GM12878 (cell line): ENCODE results near the gene B3GNT3. TPM values are rescaled to one million over a fixed set of nuclear protein-coding genes. Genes with fewer than 3 reads are reported as not detected.

Experiments used
- ATAC-seq: fragments of 200-7000 bp; cut with Tn5 transposase; 3 replicates; pipeline ENCODE4 v1.9.1; 2020; ENCODE audit warnings: mild to moderate bottlenecking, moderate library complexity
- BruUV-seq: library from RNA; stranded (reverse); fragments of 400-500 nt; replicated peaks from 2 replicates; lab custom pipeline; 2021; lab: Mats Ljungman, UMichigan
- CTCF ChIA-PET: fragments of 300-600 bp; sonication (Branson Sonifier 250); formaldehyde crosslinking; extraction: SDS; loops from one replicate; lab custom pipeline; 2021; ENCODE audit warnings: inconsistent platforms; lab: Yijun Ruan, JAX
- POLR2A ChIA-PET: fragments of 350-600 bp; formaldehyde crosslinking; extraction: SDS; loops from one replicate; lab custom pipeline; 2021; ENCODE audit warnings: inconsistent platforms; lab: Charles Lee
- RAD21 ChIA-PET: fragments of 300-600 bp; sonication (Branson Sonifier 250); formaldehyde crosslinking; loops from one replicate; lab custom pipeline; 2023; ENCODE audit warnings: antibody characterized with exemption; ENCODE audit not compliant: unreplicated experiment; lab: Charles Lee
- SMC1A ChIA-PET: fragments of 300-600 bp; sonication (Branson Sonifier 250); formaldehyde crosslinking; loops from one replicate; lab custom pipeline; 2023; ENCODE audit not compliant: unreplicated experiment, uncharacterized antibody; lab: Charles Lee
- DNase-seq: peaks from one replicate; pipeline ENCODE4 v3.0.0-alpha.2; 2011; ENCODE audit warnings: low read depth, low spot score
- FAIRE-seq: peaks from 3 replicates; lab custom pipeline; 2011; peaks lifted over from hg19 to GRCh38; lab: Jason Lieb, UNC
- H2AFZ ChIP-seq: 2 replicates; pipeline ENCODE4 v1.6.0; 2011; ENCODE audit warnings: low read depth, low read length, control low read depth; ENCODE audit not compliant: control insufficient read depth
- H3K27ac ChIP-seq: 2 replicates; pipeline ENCODE4 v1.5.1; 2011; ENCODE audit warnings: control low read depth; ENCODE audit not compliant: control insufficient read depth, insufficient read depth
- H3K27me3 ChIP-seq, 2 experiments: replicated peaks in 1 of 2; 2 replicates each; pipeline versions ENCODE4 v1.6.0 to v1.6.1; 2011; ENCODE audit warnings: low read length in 1 of 2; ENCODE audit not compliant: control insufficient read depth in 2 of 2, insufficient read depth in 2 of 2
- H3K36me3 ChIP-seq, 2 experiments: 2 replicates each; pipeline ENCODE4 v1.5.1; 2011; ENCODE audit warnings: low read length in 1 of 2; ENCODE audit not compliant: control insufficient read depth in 2 of 2, insufficient read depth in 2 of 2
- H3K4me1 ChIP-seq: 2 replicates; pipeline ENCODE4 v1.6.1; 2011; ENCODE audit warnings: mild to moderate bottlenecking, low read length, moderate library complexity, mixed read lengths; ENCODE audit not compliant: control insufficient read depth, insufficient read depth
- H3K4me2 ChIP-seq: 2 replicates; pipeline ENCODE4 v1.6.0; 2011; ENCODE audit warnings: control low read depth; ENCODE audit not compliant: control insufficient read depth, insufficient read depth
- H3K4me3 ChIP-seq: fragments of 200-600 bp; sonication (generic); 2 replicates; pipeline ENCODE4 v1.5.1; 2016
- H3K79me2 ChIP-seq: 2 replicates; pipeline ENCODE4 v1.6.0; 2011; ENCODE audit warnings: low read length; ENCODE audit not compliant: control insufficient read depth, insufficient read depth
- H3K9ac ChIP-seq: 2 replicates; pipeline ENCODE4 v1.8.0; 2011; ENCODE audit warnings: low read length, control low read depth, mixed read lengths; ENCODE audit not compliant: control insufficient read depth, insufficient read depth
- H3K9me3 ChIP-seq: replicated peaks from 3 replicates; pipeline ENCODE4 v1.5.1; 2011; ENCODE audit warnings: mild to moderate bottlenecking, low read length; ENCODE audit not compliant: control insufficient read depth, insufficient read depth
- H4K20me1 ChIP-seq: 2 replicates; pipeline ENCODE4 v1.6.0; 2011; ENCODE audit not compliant: control insufficient read depth, insufficient read depth
- ASH2L ChIP-seq: fragments of 300-600, 200-600 bp; sonication (generic); IDR thresholded peaks from 2 replicates; pipeline ENCODE4 v1.6.1; 2017; ENCODE audit warnings: low read depth, mild to moderate bottlenecking, borderline replicate concordance
- ATF3 ChIP-seq: IDR thresholded peaks from 2 replicates; pipeline ENCODE4 v1.6.1; 2011; ENCODE audit warnings: low read depth, mild to moderate bottlenecking, low read length, moderate library complexity, borderline replicate concordance; ENCODE audit errors: extremely low read depth
- BHLHE40 ChIP-seq, 2 experiments: fragments of 450-650 bp in 1 of 2; IDR thresholded peaks; 2 replicates each; pipeline ENCODE4 v1.6.1; 2011 to 2017; ENCODE audit warnings: low read depth in 2 of 2, borderline replicate concordance in 1 of 2, improper control_type of control experiment in 1 of 2, low read length in 1 of 2, mild to moderate bottlenecking in 1 of 2
- CEBPB ChIP-seq, 2 experiments: fragments of 150-350 bp in 1 of 2; IDR thresholded peaks; 2 replicates each; pipeline ENCODE4 v1.6.1; 2012 to 2014; ENCODE audit warnings: low read depth in 2 of 2, low read length in 2 of 2, borderline replicate concordance in 1 of 2, inconsistent platforms in 1 of 2
- EP300 ChIP-seq, 2 experiments: fragments of 150-350 bp in 1 of 2; IDR thresholded peaks; 2 replicates each; pipeline ENCODE4 v1.6.1; 2011 to 2012; ENCODE audit warnings: low read depth in 2 of 2, low read length in 2 of 2, borderline replicate concordance in 1 of 2, improper control_type of control experiment in 1 of 2, inconsistent platforms in 1 of 2; ENCODE audit not compliant: control insufficient read depth in 1 of 2
- IRF5 ChIP-seq: fragments of 450-650 bp; IDR thresholded peaks from 2 replicates; pipeline ENCODE4 v1.6.1; 2017; ENCODE audit warnings: borderline replicate concordance
- MTA3 ChIP-seq: IDR thresholded peaks from 2 replicates; pipeline ENCODE4 v1.6.1; 2012; ENCODE audit warnings: low read length, inconsistent platforms, borderline replicate concordance
- PKNOX1 ChIP-seq: fragments of 450-650 bp; IDR thresholded peaks from 2 replicates; pipeline ENCODE4 v1.6.1; 2016; ENCODE audit warnings: mild to moderate bottlenecking
- RUNX3 ChIP-seq: IDR thresholded peaks from 2 replicates; pipeline ENCODE4 v1.6.1; 2012; ENCODE audit warnings: low read length, inconsistent platforms
- SIN3A ChIP-seq: IDR thresholded peaks from 2 replicates; pipeline ENCODE4 v1.6.1; 2012; ENCODE audit warnings: low read depth, low read length, improper control_type of control experiment
- SKIL ChIP-seq: fragments of 450-650 bp; IDR thresholded peaks from 2 replicates; pipeline ENCODE4 v1.6.1; 2017; ENCODE audit warnings: mild to moderate bottlenecking, low read depth, inconsistent platforms; ENCODE audit not compliant: poor library complexity, severe bottlenecking
- SUPT20H ChIP-seq: IDR thresholded peaks from 2 replicates; pipeline ENCODE4 v1.6.1; 2011; ENCODE audit warnings: low read depth, mild to moderate bottlenecking, low read length, moderate library complexity, borderline replicate concordance; ENCODE audit not compliant: control insufficient read depth
- SUZ12 ChIP-seq: fragments of 200-600 bp; sonication (generic); IDR thresholded peaks from one replicate; pipeline ENCODE4 v1.6.1; 2018; ENCODE audit warnings: antibody characterized with exemption, mild to moderate bottlenecking; ENCODE audit not compliant: unreplicated experiment
- TCF12 ChIP-seq: IDR thresholded peaks from 2 replicates; pipeline ENCODE4 v1.6.1; 2011; ENCODE audit warnings: low read depth, mild to moderate bottlenecking, low read length
- WGBS: methylation state at CpG from one replicate; pipeline ENCODE4 v1.1.6; 2016; ENCODE audit warnings: low lambda C conversion rate; ENCODE audit not compliant: insufficient replicate concordance, insufficient coverage; ENCODE audit errors: missing lambda C conversion rate; 5-methylcytosine and 5-hydroxymethylcytosine counted together
- in situ Hi-C: fragments of 300-500 bp; cut with MboI; formaldehyde crosslinking; loops from 9 replicates; pipeline ENCODE4 v1.14.3; 2018; ENCODE audit warnings: mixed read lengths
- intact Hi-C: fragments of 100-400 bp; cut with micrococcal nuclease; formaldehyde crosslinking; loops from one replicate; pipeline ENCODE4 v1.14.2; 2022; ENCODE audit not compliant: unreplicated experiment
- polyA plus RNA-seq, 11 experiments: library from polyadenylated mRNA; depleted of rRNA in 4 of 11; unstranded in 6 of 11; stranded (reverse) in 5 of 11; fragments of >200 nt; fragmentation: Nextera tagmentation in 4 of 11; fragmentation: Illumina TruSeq in 1 of 11; extraction: Ambion mirVana in 4 of 11; extraction: Trizol in 1 of 11; gene quantifications; 1 replicate in 1 of 11; 2 replicates in 10 of 11; pipeline versions ENCODE4 v1.2.1 to v1.2.3, GENCODE V29; 2011 to 2016; ENCODE audit warnings: inconsistent platforms in 2 of 11, missing spikeins in 2 of 11, low read depth in 1 of 11
- total RNA-seq, 4 experiments: library from RNA; depleted of rRNA in 3 of 4; stranded (reverse); fragments of >200 nt in 3 of 4; fragmentation: Illumina TruSeq in 1 of 4; extraction: Trizol in 1 of 4; gene quantifications; 2 replicates each; pipeline versions ENCODE4 v1.2.1 to v1.2.3, GENCODE V29; 2013 to 2021

B3GNT3 gene
- total and polyA plus RNA-seq, 10 of the 15 experiments (the other 5 are each of a cell fraction or from before 2014, with no cell fraction given), result not detected

- no TSS peak for BruUV-seq
- Histone ChIP-seq H2AFZ (no peak overlapping the region), H3K9me3 (no peaks in the 10 kb centered on the region; the same call in 2 of the 3 replicates), H3K9ac (no peak overlapping the region), H3K27me3 (no peaks in the 10 kb centered on the region), H3K36me3 (peaks cover 6 to 18% of the 10 kb centered on the region in 2 experiments), H3K79me2 (peaks cover 28% of the 10 kb centered on the region), H3K4me2 (no peak overlapping the region), H3K4me3 (no peak overlapping the region), H3K4me1 (peaks cover 19% of the 10 kb centered on the region), H3K27ac (no peak overlapping the region), H4K20me1 (no peaks in the 10 kb centered on the region)
- ChIA-PET RAD21 (no interaction called here), POLR2A (no interaction called here), CTCF (interaction anchor here (0.5 to 1.1 kb wide), 4 partner anchors 16 to 451 kb away, joined by 3 to 4 read pairs (median 4); partner anchors contain the start of gene RPL18A), SMC1A (no interaction called here)
- no peak for DNase-seq
- in situ Hi-C loops (no loop called here), intact Hi-C loops (no loop called here)
- 95% methylated on average over 9 of the region's 9 CpGs for WGBS
- ATAC-seq, result no peak
- FAIRE-seq, result no peak
- TF ChIP-seq SUZ12 (no peak), ASH2L (no peak), PKNOX1 (no peak), TCF12 (no peak), ATF3 (no peak), SIN3A (no peak), RUNX3 (no peak), BHLHE40 (IDR thresholded peaks at IDR 0.05; ENCODE audit: borderline replicate concordance in 1 of 2, low read depth in 2 of 2, low read length in 1 of 2) (no peak), SUPT20H (no peak), EP300 (IDR thresholded peaks at IDR 0.05; ENCODE audit: borderline replicate concordance in 1 of 2, control insufficient read depth in 1 of 2, low read depth in 2 of 2, low read length in 2 of 2) (no peak), CEBPB (IDR thresholded peaks at IDR 0.05; ENCODE audit: borderline replicate concordance in 1 of 2, low read depth in 2 of 2, low read length in 2 of 2) (no peak), MTA3 (no peak), SKIL (no peak), IRF5 (no peak)
These were observed 48.4 kb downstream of the B3GNT3 start for GRCh38 chr19:17843292-17843827.
